NCI-H82 treated with DMSO at 0.1 percent for 48 hours (cell line): ENCODE results near the gene DNAH3.
"Not testable (repeated sequence)": the region's sequence is repeated elsewhere in the genome, so short reads cannot be mapped to it uniquely, and the experiment has no call there.

Experiments
- DNase-seq: peaks from one replicate; lab custom pipeline; 2025; ENCODE audit not compliant: unreplicated experiment; lab: John Stamatoyannopoulos, UW

DNAH3 gene

GRCh38 chr16:21009815-21010214, 140.8 kb downstream of the DNAH3 start:
- DNase-seq, result no peak

- no peak for DNase-seq
Measured at GRCh38 chr16:21005008-21005407, 145.6 kb downstream of the DNAH3 start.

DNA sequence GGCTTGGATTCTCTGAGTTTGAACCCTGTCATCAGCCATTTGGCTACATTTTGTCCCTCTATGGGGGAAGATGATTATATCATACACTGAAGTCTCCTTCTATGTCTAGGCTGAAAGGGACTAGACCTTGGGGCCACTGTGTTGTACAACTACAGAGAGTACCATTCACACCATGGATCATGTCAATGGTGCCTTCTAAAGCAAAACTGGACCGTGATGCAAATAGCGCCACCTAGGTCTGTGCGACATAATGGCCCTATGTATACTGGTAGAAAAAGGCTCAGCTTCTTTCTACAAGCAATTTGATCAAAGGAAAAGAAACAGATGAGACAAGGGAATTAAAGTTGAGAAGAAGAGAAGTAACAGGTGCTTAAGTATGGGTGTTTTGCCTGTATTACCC, 149.4 kb downstream of the DNAH3 start:
- DNase-seq, result peak; percentile 2

DNA sequence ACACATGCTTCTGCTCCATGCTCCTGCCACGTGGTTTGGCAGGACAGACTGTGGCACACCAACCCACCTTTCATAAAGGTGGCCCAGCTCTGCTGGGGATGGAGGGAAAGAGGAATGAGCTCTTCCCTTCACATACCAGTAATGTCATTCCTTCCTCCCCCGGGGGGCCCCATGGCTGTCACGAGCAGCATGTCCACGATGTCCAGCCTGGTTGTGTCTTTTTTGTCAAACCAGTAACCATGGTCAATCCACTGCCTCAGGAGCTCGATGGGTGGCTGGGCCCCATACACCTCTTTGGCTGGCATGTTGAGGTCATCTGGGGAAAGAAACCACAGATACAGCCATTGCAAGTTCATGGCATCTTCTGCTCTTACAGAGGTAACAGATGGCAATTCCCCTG, 153.5 kb downstream of the DNAH3 start:
- no peak for DNase-seq

DNA sequence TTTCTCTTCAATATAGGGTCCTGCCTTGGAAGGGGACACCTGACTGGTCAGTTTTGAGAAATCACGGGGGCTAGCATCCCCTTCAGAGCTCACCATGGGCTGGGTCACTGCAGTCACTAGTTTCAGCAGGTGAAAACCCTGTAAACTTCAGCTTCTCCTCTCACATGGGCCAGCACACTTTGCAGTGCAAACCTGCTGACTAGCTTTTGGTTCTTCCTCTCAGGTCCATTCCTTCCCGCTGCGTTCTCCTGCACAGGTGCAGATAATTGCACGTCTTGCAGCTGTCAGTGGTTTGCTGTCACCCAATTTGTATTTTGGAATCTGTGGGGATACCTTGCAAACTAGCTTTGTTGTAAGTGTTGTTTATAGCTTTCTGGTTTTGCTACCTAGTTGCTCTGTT, 154.9 kb downstream of the DNAH3 start:
- no peak for DNase-seq

- DNase-seq, result not testable (repeated sequence)
Measured at GRCh38 chr16:20989496-20990070, 161.1 kb downstream of the DNAH3 start.

DNA sequence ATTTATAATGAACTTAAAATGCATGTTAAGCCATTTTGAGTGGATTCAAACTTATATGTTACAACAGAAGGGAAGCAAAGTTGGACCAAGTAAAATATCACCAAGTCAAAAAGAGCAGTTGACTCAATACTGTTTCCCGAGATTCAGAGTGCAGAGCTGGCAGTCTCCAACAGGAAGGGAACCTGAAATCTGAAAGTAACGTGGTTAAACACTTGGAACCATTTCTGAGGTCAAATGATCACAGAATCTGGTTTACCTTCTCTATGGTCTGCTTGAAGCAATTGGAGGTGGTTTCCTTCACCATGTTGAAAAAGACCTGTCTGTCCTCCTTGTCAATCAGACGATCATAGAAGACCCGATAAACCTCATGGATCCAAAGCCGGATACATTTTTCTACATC, 163.6 kb downstream of the DNAH3 start:
- DNase-seq, result no peak

- no peak for DNase-seq
Measured at GRCh38 chr16:20984019-20984418, 166.6 kb downstream of the DNAH3 start.

GRCh38 chr16:20976576-20976975, 174.1 kb downstream of the DNAH3 start:
- DNase-seq, result no peak

- DNase-seq, result not testable (repeated sequence)
Measured at GRCh38 chr16:20973201-20973600, 177.4 kb downstream of the DNAH3 start.

GRCh38 chr16:20971401-20971800, 179.2 kb downstream of the DNAH3 start:
- no peak for DNase-seq

DNA sequence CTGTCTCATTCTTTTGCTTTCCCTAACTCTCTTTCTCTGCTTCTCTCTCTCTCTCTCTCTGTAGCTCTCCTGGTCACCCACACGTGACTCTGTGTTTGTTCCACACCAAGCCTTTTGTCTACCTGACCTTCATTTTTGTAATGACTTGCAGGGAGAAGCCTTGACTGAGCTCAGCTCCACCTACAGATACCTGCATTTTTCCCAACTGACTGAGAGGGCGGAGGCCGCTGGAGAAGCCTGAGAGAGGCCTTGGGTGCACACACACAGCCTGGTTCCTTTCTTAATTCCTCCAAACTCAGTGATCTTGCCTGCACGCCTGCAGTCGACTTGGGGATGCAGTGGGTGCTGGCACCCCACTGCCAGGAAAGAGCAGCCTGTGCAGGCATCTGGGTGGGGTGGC, 181.3 kb downstream of the DNAH3 start:
- no peak for DNase-seq

- no peak for DNase-seq
Measured at GRCh38 chr16:20968765-20969164, 181.9 kb downstream of the DNAH3 start.

DNA sequence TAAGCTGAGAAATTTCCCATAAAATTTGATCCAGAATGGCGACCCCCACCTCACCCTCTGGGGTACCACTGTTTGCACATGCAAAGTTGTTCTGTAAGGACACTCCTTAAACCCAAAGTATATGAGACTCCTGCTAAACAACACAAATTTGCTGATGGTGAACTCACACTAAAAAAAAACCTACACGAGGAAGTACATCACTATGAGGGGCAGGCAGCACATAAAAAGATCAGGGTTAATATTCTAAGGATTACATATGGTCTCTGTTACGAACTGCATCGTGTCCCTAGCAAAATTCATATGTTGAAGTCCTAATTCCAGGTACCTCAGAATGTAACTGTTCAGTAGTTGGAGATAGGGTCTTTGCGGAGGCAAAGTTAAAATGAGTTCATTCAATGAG, 189.7 kb downstream of the DNAH3 start:
- no peak for DNase-seq

DNA sequence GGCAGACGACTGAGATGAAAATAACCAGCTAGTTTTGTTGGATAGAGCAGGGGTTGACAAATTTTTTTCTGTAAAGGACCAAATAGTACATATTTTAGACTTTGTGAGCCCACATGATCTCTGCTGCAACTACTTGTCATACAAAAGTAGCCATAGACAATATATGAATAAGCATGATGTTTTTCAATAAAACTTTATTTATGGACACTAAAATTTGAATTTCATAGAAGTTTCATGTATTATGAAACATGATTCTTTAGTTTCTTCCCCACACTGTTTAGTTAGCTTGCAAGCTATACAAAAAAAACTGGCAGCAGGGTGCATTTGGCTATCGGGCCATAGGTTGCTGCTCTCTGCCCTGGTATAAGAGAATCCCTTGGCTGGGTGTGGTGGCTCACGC, 193.5 kb downstream of the DNAH3 start:
- no peak for DNase-seq

- no peak for DNase-seq
Measured at GRCh38 chr16:20956319-20956718, 194.3 kb downstream of the DNAH3 start.

- DNase-seq, result no peak
Measured at GRCh38 chr16:20954574-20954973, 196.1 kb downstream of the DNAH3 start.

- no peak for DNase-seq
Measured at GRCh38 chr16:20952139-20952920, 198.3 kb downstream of the DNAH3 start.

- no peak for DNase-seq
Measured at GRCh38 chr16:20950294-20950693, 200.4 kb downstream of the DNAH3 start.

DNA sequence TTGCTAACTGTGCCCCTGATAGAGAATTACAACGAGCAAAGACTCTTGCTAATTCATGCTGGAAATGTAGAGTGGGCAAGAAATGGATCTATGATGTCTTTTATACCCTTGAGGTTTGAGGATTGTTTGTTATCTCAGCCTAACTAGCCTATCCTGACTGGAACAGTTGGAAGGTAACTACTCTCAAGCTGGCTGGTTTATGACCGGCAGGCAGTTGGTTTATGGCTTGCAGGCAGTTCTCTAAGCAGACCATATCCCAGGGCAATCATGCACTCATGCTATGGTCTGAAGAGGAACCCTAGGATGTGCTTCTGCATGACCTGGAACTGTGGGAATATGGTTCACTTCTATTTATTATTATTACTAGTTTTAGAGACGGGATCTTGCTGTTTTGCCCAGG, 201.0 kb downstream of the DNAH3 start:
- DNase-seq, result no peak

DNA sequence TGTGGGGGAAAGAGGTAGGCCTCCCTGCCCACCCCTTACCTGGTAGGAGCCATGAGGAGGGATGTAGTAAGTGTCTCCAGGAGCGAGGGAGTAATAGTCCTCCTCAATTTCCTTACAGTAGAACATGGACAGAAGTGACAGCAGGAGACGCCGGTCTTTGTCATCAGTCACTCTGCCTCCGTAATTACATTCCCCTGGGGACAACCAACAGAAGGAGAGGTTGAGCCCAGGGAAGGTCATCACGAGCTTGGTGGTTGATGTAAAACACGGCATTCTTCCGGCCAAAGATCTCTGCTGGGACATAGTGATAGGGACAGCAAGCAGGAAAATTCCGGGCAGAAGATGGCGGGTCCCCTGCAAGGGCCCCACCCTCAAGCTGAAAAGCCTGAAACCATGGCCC, 202.2 kb downstream of the DNAH3 start:
- DNase-seq, result no peak

DNA sequence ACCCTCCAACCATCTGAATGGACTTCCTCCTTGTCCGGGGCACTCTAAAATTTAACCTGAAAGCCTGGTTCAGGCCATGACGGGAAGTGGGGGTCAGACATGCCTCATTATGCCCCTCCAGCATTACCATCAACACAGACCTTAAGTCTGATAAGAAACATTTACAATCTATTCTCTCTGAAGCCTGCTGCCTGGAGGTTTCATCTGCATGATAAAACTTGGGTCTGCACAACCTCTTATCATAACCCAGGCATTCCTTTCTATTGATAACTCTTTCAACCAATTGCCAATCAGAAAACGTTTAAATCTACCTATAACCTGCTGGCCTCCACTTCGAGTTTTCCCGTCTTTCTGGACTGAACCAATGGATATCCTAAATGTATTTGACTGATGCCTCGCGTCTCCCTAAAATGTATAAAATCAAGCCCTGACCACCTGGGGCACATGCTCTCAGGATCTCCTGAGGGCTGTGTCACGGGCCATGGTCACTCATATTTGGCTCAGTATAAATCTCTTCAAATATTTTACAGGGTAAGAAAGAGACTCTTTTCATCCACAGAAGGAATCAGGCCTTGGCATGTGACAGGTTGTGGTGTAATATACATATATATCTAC, 204.5 kb downstream of the DNAH3 start:
- no peak for DNase-seq

DNA sequence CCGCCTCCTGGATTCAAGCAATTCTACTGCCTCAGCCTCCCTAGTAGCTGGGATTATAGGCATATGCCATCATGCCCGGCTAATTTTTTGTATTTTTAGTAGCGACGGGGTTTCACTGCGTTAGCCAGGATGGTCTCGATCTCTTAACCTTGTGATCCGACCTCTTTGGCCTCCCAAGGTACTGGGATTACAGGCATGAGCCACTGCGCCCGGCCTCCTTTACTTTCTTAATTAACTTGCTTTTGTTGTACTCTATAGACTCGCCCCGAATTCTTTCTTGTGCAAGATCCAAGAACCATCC, 205.1 kb downstream of the DNAH3 start:
- not testable (repeated sequence) for DNase-seq
